Caco-2 (cell line): ENCODE measurements around the gene SMG9. TPM values are rescaled to one million over a fixed set of nuclear protein-coding genes. Genes with fewer than 3 reads are reported as not detected.

Source experiments
- BruUV-seq: library from RNA; stranded (reverse); fragments of 400-500 nt; replicated peaks from 2 replicates; lab custom pipeline; 2021; lab: Mats Ljungman, UMichigan
- CTCF ChIA-PET: fragments of 300-600 bp; sonication (Branson Sonifier 250); formaldehyde crosslinking; loops from one replicate; lab custom pipeline; 2022; ENCODE audit warnings: antibody characterized with exemption; lab: Charles Lee
- POLR2A ChIA-PET: fragments of 300-600 bp; sonication (Branson Sonifier 250); formaldehyde crosslinking; loops from one replicate; lab custom pipeline; 2022; ENCODE audit warnings: antibody characterized with exemption; lab: Charles Lee
- DNase-seq, 2 experiments: peaks; one replicate each; pipeline versions ENCODE4 v3.0.0 to v3.0.0-alpha.2; 2020 to 2022
- H3K27me3 ChIP-seq: replicated peaks from 2 replicates; pipeline ENCODE4 v1.6.0; 2011; ENCODE audit warnings: low read length; ENCODE audit not compliant: control insufficient read depth, insufficient read depth
- H3K36me3 ChIP-seq: 2 replicates; pipeline ENCODE4 v1.5.1; 2011; ENCODE audit warnings: low read length; ENCODE audit not compliant: control insufficient read depth, insufficient read depth
- H3K4me1 ChIP-seq: fragments of 250-450 bp; sonication (Bioruptor Pico); 2 replicates; pipeline ENCODE4 v1.5.1; 2020; ENCODE audit warnings: mild to moderate bottlenecking
- H3K4me3 ChIP-seq: 2 replicates; pipeline ENCODE4 v1.5.1; 2011; ENCODE audit warnings: low read depth, mild to moderate bottlenecking, control low read depth, low read length
- H3K9me3 ChIP-seq: fragments of 250-450 bp; sonication (Bioruptor Pico); 2 replicates; pipeline ENCODE4 v1.5.1; 2020; ENCODE audit warnings: mild to moderate bottlenecking, moderate library complexity
- H3K27ac Mint-ChIP-seq: one replicate; pipeline ENCODE4 v1.8.0; 2022; ENCODE audit warnings: mixed read lengths; ENCODE audit not compliant: unreplicated experiment
- H3K27me3 Mint-ChIP-seq: one replicate; pipeline ENCODE4 v1.8.0; 2022; ENCODE audit warnings: mixed read lengths; ENCODE audit not compliant: insufficient read depth, unreplicated experiment
- H3K36me3 Mint-ChIP-seq: one replicate; pipeline ENCODE4 v1.8.0; 2022; ENCODE audit warnings: mild to moderate bottlenecking, mixed read lengths; ENCODE audit not compliant: insufficient read depth, unreplicated experiment
- H3K4me1 Mint-ChIP-seq: one replicate; pipeline ENCODE4 v1.8.0; 2022; ENCODE audit warnings: low read depth, mixed read lengths; ENCODE audit not compliant: unreplicated experiment
- H3K4me3 Mint-ChIP-seq: one replicate; pipeline ENCODE4 v1.8.0; 2022; ENCODE audit warnings: mild to moderate bottlenecking, moderate library complexity, mixed read lengths; ENCODE audit not compliant: unreplicated experiment
- H3K9me3 Mint-ChIP-seq: one replicate; pipeline ENCODE4 v1.8.0; 2022; ENCODE audit warnings: mixed read lengths; ENCODE audit not compliant: unreplicated experiment
- CTCF ChIP-seq, 2 experiments: fragments of 200-600 bp in 1 of 2; IDR thresholded peaks; 1 replicate in 1 of 2; 2 replicates in 1 of 2; pipeline versions ENCODE4 v1.5.1 to v1.8.0; 2011 to 2022; ENCODE audit warnings: antibody characterized with exemption in 1 of 2, control low read depth in 1 of 2, inconsistent platforms in 1 of 2, low read depth in 1 of 2, low read length in 1 of 2, mild to moderate bottlenecking in 1 of 2, moderate library complexity in 1 of 2; ENCODE audit not compliant: insufficient read depth in 1 of 2, severe bottlenecking in 1 of 2, unreplicated experiment in 1 of 2
- intact Hi-C: fragments of 100-400 bp; cut with micrococcal nuclease; formaldehyde crosslinking; loops from one replicate; pipeline ENCODE4 v1.10.0; 2022; ENCODE audit not compliant: unreplicated experiment
- total RNA-seq: library from RNA; stranded (reverse); gene quantifications from 2 replicates; pipeline ENCODE4 v1.2.3, GENCODE V29; 2022

The SMG9 gene
- total RNA-seq, 1 experiment from 2014 or later, result 87.6 TPM

GRCh38 chr19:43797556-43797955 lies 42.8 kb upstream of the SMG9 start:
- intact Hi-C loops, result no loop called here
- Histone ChIP-seq H3K27me3 (no peaks in the 10 kb centered on the region; the same call in 1 of the 2 replicates), H3K4me1 (peaks cover 7% of the 10 kb centered on the region; the same call in 1 of the 2 replicates), H3K36me3 (no peaks in the 10 kb centered on the region), H3K4me3 (no peak overlapping the region), H3K9me3 (no peaks in the 10 kb centered on the region)
- H3K4me1 Mint-ChIP-seq, result no peaks in the 10 kb centered on the region
- no peak overlapping the region for H3K27ac Mint-ChIP-seq
- ChIA-PET POLR2A (no interaction called here), CTCF (no interaction called here)
- DNase-seq, result no peak
- H3K4me3 Mint-ChIP-seq, result peak overlapping the region; percentile 50
- H3K9me3 Mint-ChIP-seq, result no peaks in the 10 kb centered on the region
- H3K27me3 Mint-ChIP-seq, result peaks cover 2% of the 10 kb centered on the region
- H3K36me3 Mint-ChIP-seq, result no peaks in the 10 kb centered on the region
- no TSS peak for BruUV-seq
- TF ChIP-seq CTCF (IDR thresholded peaks at IDR 0.05; ENCODE audit: insufficient read depth in 1 of 2, low read depth in 1 of 2, low read length in 1 of 2, severe bottlenecking in 1 of 2, unreplicated experiment in 1 of 2), result no peak

GRCh38 chr19:43797118-43797517 lies 42.4 kb upstream of the SMG9 start:
- Mint-ChIP-seq H3K27ac (no peak overlapping the region), H3K27me3 (peaks cover 2% of the 10 kb centered on the region), H3K9me3 (no peaks in the 10 kb centered on the region), H3K4me1 (no peaks in the 10 kb centered on the region), H3K36me3 (no peaks in the 10 kb centered on the region), H3K4me3 (peak overlapping the region; percentile 50)
- peaks cover 7% of the 10 kb centered on the region; the same call in 1 of the 2 replicates for H3K4me1 ChIP-seq
- ChIA-PET CTCF (no interaction called here), POLR2A (no interaction called here)
- intact Hi-C loops, result no loop called here
- DNase-seq, result no peak
- no peaks in the 10 kb centered on the region for H3K36me3 ChIP-seq
- H3K9me3 ChIP-seq, result no peaks in the 10 kb centered on the region
- TF ChIP-seq CTCF (IDR thresholded peaks at IDR 0.05; ENCODE audit: insufficient read depth in 1 of 2, low read depth in 1 of 2, low read length in 1 of 2, severe bottlenecking in 1 of 2, unreplicated experiment in 1 of 2), result no peak
- H3K4me3 ChIP-seq, result no peak overlapping the region
- H3K27me3 ChIP-seq, result no peaks in the 10 kb centered on the region
- no TSS peak for BruUV-seq

- Histone ChIP-seq H3K27me3 (no peaks in the 10 kb centered on the region), H3K9me3 (no peaks in the 10 kb centered on the region), H3K4me1 (no peaks in the 10 kb centered on the region), H3K36me3 (no peaks in the 10 kb centered on the region), H3K4me3 (no peak overlapping the region)
- POLR2A ChIA-PET, result interaction anchor here (0.7 kb wide), 1 partner anchor 44 kb away, joined by 3 read pairs; no protein-coding TSS in a partner anchor
- peaks cover 4% of the 10 kb centered on the region for H3K27me3 Mint-ChIP-seq
- intact Hi-C loops, result no loop called here
- H3K9me3 Mint-ChIP-seq, result peaks cover 7% of the 10 kb centered on the region
- TF ChIP-seq CTCF (IDR thresholded peaks at IDR 0.05; ENCODE audit: insufficient read depth in 1 of 2, low read depth in 1 of 2, low read length in 1 of 2, severe bottlenecking in 1 of 2, unreplicated experiment in 1 of 2), result no peak
- H3K36me3 Mint-ChIP-seq, result no peaks in the 10 kb centered on the region
- DNase-seq, result no peak
- no TSS peak for BruUV-seq
- no peak overlapping the region for H3K4me3 Mint-ChIP-seq
- H3K4me1 Mint-ChIP-seq, result no peaks in the 10 kb centered on the region
- no peak overlapping the region for H3K27ac Mint-ChIP-seq
- CTCF ChIA-PET, result interaction anchor here (1.9 kb wide), 1 partner anchor 45 kb away, joined by 6 read pairs; no protein-coding TSS in a partner anchor
Measured at GRCh38 chr19:43790587-43790986, 35.8 kb upstream of the SMG9 start.
